Measurements from ENCODE around the gene CBX1. TPM values are rescaled to one million over a fixed set of nuclear protein-coding genes. Genes with fewer than 3 reads are reported as not detected.
"Not testable (repeated sequence)": the region's sequence is repeated elsewhere in the genome, so short reads cannot be mapped to it uniquely, and the experiment has no call there.

The CBX1 gene
- polyA plus RNA-seq, 1 donor, result 74.7 TPM

DNA sequence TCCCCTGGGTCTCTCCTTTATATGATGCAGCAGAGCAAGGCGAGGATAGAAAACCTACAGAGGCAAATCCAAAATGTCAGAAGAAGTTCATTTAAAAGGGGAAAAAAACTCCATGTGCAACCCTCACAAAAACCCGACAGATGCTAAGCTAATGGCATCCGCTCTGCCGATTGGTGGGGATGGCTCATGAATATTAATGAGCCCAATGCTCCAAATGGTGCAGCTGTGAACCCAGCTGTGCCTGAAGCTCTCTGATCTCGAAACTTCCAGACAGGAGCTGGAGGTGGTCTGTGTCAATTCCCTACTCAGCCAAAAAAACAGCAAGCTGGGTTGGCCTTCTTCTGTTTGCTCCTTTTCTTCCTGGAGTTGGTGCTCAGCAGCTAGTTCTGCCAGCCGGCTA, 21.8 kb upstream of the CBX1 start:
- no peak for DNase-seq

DNA sequence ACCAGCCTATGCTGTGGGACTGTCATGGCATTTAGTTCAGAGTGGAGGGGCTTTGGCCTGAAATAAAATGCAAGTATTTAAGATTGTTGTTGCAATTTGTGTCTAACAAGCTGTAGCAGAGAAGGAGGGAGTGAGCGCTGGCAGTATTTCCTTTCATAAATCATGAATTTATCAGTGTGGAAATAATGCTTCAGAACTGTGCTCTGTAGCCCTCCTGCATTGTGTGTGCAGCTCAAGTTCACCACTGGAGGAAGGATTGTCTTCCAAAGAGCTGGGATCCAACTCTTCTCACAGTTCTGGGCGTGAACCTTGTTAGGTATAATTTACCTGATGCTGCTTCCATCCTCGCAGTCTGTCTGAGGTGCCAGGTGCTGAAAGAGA, 21.4 kb upstream of the CBX1 start:
- DNase-seq, result no peak

DNA sequence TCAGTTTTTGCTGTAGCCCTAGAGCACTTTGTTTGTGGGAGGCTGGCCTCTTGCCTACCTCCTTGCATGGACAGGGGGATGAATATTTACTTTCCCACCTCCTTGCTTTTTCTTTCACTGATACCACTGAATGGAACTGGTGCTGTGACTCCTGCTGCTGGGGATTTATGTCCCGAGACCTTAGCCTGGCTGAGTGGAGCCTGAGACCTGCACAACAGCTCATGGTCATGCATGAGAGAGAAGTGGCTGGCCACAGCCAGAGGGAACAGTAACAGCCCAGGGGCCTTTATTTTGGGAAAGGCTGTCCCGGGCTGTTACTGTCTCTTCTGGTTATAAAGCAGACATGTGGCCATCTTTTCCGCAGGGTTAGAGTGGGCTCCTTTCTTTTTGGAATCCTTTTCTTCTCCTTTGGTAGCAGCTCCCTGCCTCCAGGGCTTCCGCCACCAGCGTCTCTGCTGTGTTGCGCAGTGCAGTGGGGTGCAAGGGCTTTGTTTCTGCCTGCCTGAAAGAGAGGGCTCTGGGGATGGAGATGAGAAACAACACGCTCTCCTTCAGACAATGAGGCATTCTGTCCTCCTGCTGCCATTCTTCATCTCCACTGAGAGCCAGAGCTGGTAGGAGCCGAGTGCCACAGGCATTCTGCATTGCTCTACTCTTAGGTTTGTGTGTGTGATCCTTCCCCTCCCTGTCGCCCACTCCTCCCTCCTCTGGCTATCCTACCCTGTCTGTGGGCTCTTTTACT, 20.8 kb upstream of the CBX1 start:
- no peak for DNase-seq

DNA sequence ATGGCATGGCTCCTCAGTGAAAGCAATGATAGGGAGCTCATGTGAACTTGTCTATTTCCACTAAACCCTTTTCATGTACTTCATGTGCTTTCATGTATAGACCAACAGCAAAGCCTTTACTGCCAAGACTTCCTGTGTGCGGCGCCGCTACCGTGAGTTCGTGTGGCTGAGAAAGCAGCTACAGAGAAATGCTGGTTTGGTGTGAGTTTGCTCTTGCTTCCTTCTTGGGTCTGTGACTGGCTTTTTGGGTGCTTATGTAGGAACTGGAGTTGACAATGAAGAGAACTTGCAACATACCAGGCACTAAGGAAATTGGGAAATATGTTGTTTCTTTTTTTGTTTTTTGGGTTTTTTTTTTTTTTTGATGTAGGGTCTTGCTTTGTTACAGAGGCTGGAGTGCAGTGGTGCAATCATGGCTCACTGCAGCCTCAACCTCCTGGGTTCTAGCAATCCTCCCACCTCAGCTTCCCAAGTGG, 12.0 kb upstream of the CBX1 start:
- DNase-seq, result no peak

DNA sequence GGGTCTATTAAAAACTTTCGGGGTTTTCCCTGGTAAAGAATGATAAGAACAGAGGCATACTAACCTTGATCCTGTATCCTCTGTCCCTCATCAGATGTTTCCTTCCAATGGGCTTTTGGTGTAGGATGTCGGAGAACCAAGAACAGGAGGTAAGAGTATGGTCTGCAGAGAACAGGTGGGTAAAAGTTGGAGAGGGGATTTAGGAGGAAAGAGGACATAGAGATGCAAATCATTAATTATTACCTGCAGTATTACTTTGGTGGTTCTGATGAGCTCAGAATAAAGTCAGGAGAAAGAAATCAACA, 10.6 kb upstream of the CBX1 start:
- DNase-seq, result no peak

DNA sequence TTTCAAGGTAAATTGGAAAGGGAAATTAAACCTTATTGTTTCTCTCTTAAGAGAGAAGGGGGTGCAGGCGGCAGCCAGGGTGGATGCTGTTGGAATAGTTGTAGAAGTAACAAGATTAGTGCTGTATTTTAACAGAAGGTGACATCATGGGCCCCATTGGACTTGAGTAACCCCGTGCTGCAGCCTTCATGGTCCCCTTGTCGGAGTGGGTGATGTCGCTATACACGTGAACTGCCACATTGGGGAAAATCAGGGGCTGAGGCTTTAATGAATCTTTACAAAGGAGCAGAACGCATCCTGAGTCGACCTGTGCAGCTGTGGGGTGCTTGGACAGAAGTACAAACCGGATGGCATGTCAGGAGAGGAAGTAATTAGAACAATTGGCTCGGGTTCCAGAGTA, 9.5 kb upstream of the CBX1 start:
- no peak for DNase-seq

DNA sequence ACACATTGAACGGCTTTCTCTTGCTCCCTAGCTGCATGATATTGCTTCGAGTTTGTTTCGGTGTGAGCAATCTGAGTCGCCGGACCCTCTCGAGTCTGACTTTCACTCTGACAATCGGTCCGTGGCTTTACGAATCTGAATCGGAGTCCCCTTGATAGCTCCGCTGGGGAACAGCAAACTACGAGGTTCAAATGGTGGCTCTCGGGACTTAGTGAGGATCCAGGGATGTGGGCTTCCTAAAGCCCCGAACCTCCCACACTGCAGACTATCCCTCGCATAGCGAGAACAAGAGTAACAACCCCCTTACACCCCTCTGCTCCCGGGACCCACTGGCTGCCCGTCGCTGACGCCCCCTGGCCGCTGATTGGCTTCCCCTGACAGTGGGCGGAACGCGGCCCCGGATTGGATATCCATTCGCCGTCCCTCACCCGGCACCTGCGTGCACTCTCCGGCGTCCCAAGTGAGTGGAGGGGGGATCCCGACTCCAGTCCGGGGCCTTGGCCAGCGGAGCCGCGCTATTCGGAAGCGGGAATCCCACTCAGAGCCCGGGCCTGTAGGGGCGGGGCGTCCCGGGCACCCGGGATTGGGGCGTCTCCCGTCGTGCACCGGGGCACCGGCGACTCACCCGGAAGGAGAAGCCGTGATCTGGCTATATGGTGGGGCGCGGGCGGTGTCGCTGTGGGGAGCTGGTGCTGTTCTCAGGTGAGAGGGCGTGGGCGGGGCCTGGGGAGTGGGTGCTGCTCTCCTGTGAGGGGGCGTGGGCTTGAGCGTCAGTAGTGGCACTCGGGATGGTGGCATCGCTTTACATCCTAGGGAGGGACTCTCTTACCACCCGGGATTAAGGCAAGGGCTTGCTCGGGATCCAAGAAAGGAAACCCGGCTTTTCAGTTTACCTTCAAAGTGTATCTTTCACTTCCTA, 6.1 kb upstream of the CBX1 start, which contains the start of gene SNX11:
TSS of gene SNX11 (plus strand) at position 630 of the 919 bp plus-strand sequence. CDS start 4,278 bp downstream, outside the sequence.
- DNase-seq, result peak; percentile 84

DNA sequence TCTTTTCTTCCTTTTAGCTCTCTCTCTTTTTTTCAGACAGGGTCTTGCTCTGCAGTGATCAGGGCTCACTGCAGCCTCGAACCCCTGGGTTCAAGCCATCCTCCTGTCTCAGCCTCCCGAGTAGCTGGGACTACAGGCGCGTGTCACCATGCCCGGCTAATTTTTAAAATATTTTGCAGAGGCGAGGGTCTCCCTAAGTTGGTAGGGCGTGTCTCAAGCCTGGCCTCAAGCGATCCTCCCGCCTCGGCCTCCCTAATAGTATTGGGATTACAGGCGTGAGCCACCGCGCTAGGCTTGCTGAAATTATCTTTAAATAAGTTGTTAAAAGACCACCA, 5.5 kb upstream of the CBX1 start:
- DNase-seq, result no peak

DNA sequence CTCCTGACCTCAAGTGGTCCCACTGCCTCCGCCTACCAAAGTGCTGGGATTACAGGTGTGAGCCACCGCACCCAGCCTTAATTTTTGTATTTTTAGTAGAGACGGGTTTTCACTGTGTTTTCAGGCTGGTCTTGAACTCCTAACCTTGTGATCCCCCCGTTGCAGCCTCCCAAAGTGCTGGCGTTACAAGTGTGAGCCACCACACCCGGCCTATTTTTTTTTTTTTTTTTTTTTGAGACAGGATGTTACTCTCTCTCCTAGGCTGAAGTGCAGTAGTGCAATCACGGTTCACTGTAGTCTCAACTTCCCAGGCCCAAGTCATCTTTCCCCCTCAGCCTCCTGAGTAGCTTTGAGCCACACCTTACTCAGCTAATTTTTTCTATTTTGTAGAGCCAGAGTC, 3.2 kb upstream of the CBX1 start:
- no peak for DNase-seq

DNA sequence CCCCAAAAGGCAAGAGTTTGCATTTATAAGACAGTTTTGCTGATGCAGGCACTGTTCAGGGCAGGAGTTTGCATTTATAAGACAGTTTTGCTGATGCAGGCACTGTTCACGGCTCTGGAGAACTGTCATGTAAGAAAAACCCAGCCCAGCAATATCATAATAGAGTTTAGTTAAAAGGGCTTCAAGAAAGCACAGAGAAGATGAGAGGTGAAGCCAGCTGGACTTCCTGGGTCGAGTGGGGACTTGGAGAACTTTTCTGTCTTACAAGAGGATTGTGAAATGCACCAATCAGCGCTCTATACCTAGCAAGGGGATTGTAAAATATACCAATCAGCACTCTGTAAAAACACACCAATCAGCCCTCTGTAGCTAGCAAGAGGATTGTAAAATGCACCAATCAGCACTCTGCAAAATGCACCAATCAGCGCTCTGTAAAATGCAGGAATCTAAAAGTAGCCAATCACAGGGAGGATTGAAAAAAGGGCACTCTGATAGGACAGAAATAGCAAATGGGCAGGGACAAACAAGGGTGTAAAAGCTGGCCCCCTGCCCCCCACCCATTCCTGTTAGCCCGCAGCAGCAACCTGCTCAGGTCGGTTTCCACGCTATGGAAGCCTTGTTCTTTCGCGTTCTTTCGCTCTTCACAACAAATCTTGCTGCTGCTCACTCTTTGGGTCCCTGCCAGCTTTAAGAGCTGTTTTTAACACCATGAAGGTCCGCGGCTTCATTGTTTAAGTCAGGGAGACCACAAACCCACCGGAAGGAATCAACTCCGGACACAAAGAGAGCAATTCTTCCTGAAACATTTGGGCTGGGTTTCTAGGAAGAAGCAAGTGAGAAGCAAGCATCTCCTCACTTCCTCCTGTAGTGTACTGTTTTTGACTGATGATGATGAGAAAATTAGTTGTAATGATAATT, 1.8 kb upstream of the CBX1 start:
- no peak for DNase-seq

DNA sequence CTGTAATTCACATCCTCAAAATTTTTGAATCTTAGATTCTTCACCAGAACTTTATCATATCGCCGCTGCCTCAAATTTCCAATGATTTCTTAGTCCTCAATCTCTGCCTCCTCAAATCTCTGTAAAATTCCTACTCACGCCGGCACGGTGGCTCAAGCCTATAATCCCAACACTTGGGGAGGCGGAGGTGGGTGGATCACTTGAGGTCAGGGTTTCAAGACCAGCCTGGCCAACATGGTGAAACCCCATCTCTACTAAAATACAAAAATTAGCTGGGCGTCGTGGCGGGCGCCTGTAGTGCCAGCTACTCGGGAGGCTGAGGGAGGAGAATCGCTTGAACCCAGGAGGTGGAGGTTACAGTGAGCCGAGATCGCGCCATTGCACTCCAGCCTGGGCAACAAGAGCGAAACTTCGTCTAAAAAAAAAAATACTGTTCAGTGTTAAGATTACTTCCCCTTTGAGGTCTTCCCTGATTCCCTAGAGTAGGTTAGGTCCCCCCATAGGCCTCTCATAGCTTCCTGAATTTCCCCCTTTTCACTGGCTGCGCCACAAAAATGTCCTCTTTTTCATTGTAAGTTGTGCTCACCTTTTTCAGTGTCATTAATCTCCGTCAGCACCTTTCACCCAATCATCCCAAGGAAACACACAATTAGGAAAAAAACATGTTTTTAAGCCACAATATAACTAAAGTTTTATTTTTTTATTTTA, 919 bp upstream of the CBX1 start:
- no peak for DNase-seq

DNA sequence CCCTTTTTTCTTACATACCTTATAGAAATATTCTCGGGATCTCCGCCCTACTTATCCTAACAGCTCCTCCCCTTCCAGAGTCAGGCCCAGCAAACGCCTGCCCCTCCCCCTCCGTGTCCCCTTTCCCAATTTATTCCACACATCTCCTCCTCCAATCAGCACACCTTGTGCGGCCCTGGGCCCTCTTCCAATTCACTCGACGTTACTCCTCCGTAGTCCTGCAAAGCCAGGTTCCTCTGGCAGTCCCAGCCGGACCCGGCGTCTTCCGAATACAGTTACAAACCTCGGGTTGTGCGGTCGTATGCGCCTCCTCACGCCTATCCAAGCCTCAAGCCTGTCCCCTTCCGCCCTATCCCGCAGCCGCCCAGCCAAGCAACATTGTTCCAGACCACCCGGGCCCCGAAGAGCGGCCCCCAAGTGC, 677 bp downstream of the CBX1 start:
- peak; percentile 71 for DNase-seq

DNA sequence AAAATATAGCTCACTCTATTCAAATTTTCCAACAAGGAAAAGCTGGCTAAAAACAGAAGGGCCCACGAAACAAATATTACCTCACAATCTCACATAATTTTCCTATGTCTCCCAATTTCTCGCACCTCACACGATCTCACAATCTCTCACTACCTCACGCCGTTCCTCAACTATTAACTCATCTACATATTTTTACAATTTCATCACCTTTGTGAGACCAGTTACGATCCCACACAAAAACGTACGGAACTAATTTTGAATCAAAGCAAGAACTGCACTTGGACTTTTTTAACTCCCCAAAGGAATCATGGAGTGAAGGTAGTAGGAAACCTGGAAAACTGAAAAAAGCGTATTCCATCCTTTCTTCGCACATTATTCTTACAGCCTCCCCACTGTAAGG, 1.1 kb downstream of the CBX1 start:
- no peak for DNase-seq

DNA sequence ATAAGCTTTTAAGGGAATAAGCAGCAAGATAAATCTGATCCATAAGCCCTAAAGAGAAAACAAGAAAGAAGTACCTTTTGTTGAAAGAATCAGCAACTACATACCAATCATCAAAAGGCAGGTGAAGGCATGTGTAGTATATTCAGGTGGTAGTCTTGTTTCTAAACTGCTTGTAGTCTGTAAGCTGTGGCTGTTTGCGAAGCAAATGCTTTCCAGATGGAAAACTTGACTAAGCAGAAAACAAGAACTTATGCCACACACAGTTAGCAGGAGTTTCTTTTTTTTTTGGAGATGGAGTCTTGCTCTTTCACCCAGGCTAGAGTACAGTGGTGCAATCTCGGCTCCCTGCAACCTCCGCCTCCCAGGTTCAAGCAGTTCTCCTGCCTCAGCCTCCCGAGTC, 5.7 kb downstream of the CBX1 start:
- no peak for DNase-seq

DNA sequence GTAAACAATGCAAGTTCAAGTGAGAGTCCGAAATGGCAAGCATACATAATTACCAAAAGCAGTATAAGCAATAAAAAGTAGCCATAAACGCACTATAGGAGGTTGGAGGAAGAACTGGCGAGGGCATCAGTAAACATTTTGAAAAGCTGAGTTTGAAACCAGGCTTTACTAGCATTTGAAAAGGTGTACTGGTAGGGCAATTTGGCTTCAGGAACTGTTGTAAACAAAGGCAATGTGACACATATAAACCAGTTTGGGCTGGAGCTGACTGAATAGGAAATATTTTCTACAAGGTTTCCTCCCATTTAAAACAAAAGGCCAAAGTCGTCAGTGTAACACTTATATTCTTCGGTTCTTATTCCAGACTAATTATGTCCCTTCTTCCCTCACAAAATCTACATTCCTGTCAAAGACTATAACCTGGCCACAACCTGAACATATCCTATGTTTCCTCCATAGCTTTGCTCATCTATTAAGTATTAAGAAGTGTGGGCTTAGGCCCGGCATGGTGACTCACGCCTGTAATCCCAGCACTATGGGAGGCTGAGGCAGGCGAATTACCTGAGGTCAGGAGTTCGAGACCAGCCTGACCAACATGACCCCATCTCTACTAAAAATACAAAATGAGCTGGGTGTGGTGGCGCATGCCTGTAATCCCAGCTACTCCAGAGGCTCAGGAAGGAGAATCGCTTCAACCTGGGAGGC, 7.8 kb downstream of the CBX1 start:
- no peak for DNase-seq

DNA sequence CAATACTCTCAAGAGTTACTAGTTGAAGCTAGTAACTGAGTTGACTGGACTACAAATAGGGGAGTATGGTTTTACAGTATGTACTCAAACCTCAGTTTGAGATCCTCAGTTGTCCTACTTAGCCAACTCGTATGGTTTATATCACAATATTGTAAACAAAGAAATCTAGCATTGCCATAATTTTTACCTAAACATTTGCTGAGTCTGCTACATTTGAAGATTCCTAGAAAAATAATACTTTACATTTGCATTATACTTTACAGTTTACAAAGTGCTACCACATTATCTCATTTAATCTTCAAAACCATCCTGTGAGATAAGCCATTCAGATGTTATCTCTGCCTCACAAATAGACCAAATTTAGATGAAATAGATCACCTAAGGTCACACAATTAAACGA, 16.3 kb downstream of the CBX1 start:
- DNase-seq, result no peak

DNA sequence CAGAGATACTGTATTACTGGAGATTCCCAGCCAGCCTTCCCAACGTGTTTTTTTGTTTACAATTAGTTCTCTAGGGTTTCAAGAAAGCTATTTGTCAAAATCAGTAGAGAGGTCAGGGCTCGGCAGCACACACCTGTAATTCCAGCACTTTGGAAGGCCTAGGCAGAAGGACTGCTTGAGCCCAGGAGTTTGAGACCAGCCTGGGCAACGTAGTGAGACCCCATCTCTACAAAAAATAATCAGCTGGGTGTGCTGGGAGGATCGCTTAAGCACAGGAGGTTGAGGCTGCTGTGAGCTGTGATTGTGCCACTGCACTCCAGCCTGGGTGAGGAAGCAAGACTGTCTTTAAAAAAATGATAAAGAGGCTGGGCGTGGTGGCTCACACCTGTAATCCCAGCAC, 19.4 kb downstream of the CBX1 start:
- no peak for DNase-seq

DNA sequence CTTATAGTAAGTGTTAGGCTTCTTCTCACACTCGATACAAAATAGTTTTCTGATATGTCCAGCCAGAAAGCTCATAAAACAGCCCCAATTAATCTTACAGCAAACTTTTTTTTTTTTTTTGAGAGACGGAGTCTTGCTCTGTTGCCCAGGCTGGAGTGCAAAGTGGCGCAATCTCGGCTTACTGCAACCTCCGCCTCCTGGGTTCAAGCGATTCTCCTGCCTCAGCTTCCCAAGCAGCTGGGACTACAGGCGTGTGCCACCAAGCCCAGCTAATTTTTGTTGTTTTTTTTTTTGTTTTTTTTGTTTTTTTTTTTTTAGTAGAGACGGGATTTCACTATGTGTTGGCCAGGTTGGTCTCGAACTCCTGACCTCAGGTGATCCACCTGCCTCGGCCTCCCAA, 24.1 kb downstream of the CBX1 start:
- not testable (repeated sequence) for DNase-seq

DNA sequence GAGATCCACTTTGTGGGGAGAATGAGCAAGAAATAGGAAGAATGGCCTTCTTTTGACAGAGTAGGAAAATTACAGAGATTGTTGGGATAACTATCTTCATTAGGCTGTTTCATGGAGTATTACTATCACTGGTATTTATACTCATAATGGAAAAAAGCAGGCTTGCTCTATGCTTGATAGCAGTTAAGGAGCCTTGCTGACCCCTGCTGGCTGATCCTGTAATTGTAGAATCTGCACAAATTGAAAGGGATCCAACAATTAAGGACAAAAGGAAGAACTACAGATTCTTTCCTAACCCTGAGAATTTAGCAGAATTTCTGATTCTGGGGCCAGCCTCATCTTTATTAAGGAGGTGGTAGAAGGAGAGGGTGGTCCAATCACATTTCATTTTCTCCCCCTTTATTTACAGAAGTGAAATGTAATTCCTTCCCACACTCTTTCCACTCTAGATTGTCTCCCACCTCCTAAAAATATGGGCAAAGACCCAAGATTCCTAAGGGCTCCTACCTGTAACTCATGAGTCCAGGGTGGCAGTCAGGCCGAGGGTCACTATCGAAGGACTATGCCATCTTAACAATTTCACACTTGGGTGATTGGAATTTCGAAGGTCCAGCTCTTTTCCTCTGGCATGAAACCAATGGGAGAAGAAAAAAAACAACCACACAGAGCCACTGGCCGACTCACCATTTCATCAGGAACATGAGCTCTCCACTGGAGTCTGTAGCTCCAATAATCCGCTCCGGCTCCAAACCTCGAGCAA, 26.8 kb downstream of the CBX1 start:
- DNase-seq, result peak; percentile 84

DNA sequence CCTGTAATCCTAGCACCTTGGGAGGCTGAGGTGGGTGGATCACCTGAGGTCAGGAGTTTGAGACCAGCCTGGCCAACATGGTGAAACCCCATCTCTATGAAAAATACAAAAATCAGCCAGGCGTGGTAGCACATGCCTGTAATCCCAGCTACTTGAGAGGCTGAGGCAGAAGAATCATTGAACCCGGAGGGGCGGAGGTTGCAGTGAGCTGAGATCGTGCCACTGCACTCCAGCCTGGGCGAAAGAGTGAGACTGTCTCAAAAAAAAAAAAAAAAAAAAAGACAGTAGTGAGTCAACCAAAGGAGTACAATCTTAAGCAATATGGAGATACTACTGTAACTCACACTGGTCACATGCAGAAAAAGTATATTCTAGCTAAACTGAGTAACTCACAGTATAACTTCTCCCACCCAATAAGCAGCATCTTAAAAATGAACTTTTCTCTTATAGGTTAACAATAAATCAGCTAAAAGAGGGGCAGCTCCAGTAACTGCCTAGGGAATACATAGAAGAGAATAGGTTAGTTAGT, 27.6 kb downstream of the CBX1 start:
- DNase-seq, result not testable (repeated sequence)

DNA sequence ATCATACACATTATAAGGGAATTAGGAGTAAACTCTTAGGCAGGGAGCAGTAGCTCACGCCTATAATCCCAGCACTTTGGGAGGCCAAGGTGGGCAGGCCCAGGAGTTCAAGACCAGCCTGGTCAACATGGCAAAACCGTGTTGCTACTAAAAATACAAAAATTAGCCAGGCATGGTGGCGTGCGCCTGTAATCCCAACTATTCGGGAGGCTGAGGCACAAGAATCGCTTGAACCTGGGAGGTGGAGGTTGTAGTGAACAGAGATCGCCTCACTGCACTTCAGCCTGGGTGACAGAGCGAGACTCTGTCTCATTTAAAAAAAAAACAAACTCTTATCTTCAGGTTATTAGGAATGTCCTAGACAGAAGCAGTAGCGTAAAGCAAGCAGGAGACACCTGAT, 28.5 kb downstream of the CBX1 start:
- not testable (repeated sequence) for DNase-seq

Measured in hindlimb muscle (tissue), 1 donor.